Measurements from ENCODE around the gene PRKCQ. TPM values are rescaled to one million over a fixed set of nuclear protein-coding genes. Genes with fewer than 3 reads are reported as not detected.

The PRKCQ gene
- total and polyA plus RNA-seq, 11 donors = 0.04 to 2.0 (median 0.13) TPM; not detected in 1

- WGBS, 4 donors = 85 to 90% (median 86%) methylated on average over 2 of the region's 2 CpGs
- intact Hi-C loops (cut with DNase I) = no loop called here
- no peak for ATAC-seq
- Histone ChIP-seq H3K27me3 (peaks cover 0 to 16% (median 0%) of the 10 kb centered on the region in 9 donors), H3K36me3 (no peaks in the 10 kb centered on the region), H3K4me3 (no peak overlapping the region), H3K27ac (peak overlapping the region in 1 of 12 donors; percentile 46), H3K4me1 (peaks cover 0 to 28% (median 0%) of the 10 kb centered on the region in 12 donors), H3K9me3 (no peaks in the 10 kb centered on the region)
- no peak for DNase-seq
- no peak for TF ChIP-seq POLR2A (IDR thresholded peaks at IDR 0.05)
- TF ChIP-seq CTCF (IDR thresholded peaks at IDR 0.05) = no peak
Observed at GRCh38 chr10:6498771-6499170, 81.3 kb downstream of the PRKCQ start.

- 53 to 64% (median 55%) methylated on average over 4 of the region's 4 CpGs for WGBS, 4 donors
- H3K4me3 ChIP-seq = no peak overlapping the region
- no peaks in the 10 kb centered on the region for H3K36me3 ChIP-seq
- DNase-seq = no peak
- H3K4me1 ChIP-seq = peaks cover 0 to 37% (median 0%) of the 10 kb centered on the region in 12 donors
- H3K27me3 ChIP-seq = peaks cover 0 to 16% (median 0%) of the 10 kb centered on the region in 9 donors
- TF ChIP-seq POLR2A (IDR thresholded peaks at IDR 0.05) (no peak), CTCF (IDR thresholded peaks at IDR 0.05) (no peak)
- no peak for ATAC-seq
- intact Hi-C loops (cut with DNase I) = no loop called here
- no peaks in the 10 kb centered on the region for H3K9me3 ChIP-seq
- H3K27ac ChIP-seq = no peak overlapping the region
Observed at GRCh38 chr10:6497620-6498019, 82.5 kb downstream of the PRKCQ start.

GRCh38 chr10:6494936-6495592, 85.0 kb downstream of the PRKCQ start:
- H3K27ac ChIP-seq = peak overlapping the region in 1 of 12 donors; percentile 48
- H3K27me3 ChIP-seq = peaks cover 0 to 21% (median 0%) of the 10 kb centered on the region in 9 donors
- 73 to 84% (median 80%) methylated on average over 13 of the region's 13 CpGs for WGBS, 4 donors
- no peaks in the 10 kb centered on the region for H3K36me3 ChIP-seq
- DNase-seq (no peak), ATAC-seq (no peak)
- H3K4me3 ChIP-seq = peak overlapping the region in 1 of 12 donors; percentile 22
- TF ChIP-seq CTCF (IDR thresholded peaks at IDR 0.05) = no peak
- no peak for TF ChIP-seq POLR2A (IDR thresholded peaks at IDR 0.05)
- peaks cover 0 to 37% (median 0%) of the 10 kb centered on the region in 12 donors for H3K4me1 ChIP-seq
- no peaks in the 10 kb centered on the region for H3K9me3 ChIP-seq
- intact Hi-C loops (cut with DNase I) = no loop called here

- no peaks in the 10 kb centered on the region for H3K36me3 ChIP-seq
- WGBS, 4 donors = 50 to 75% (median 62%) methylated on average over 2 of the region's 2 CpGs
- no peak for DNase-seq
- no peaks in the 10 kb centered on the region for H3K9me3 ChIP-seq
- no peak for TF ChIP-seq CTCF (IDR thresholded peaks at IDR 0.05)
- TF ChIP-seq POLR2A (IDR thresholded peaks at IDR 0.05) = no peak
- peaks cover 0 to 37% (median 0%) of the 10 kb centered on the region in 12 donors for H3K4me1 ChIP-seq
- H3K27me3 ChIP-seq = peaks cover 0 to 21% (median 0%) of the 10 kb centered on the region in 9 donors
- ATAC-seq = no peak
- intact Hi-C loops (cut with DNase I) = no loop called here
- peak overlapping the region in 1 of 12 donors; percentile 65 for H3K27ac ChIP-seq
- no peak overlapping the region for H3K4me3 ChIP-seq
Observed at GRCh38 chr10:6494442-6494819, 85.6 kb downstream of the PRKCQ start.
